ENCODE measurements around the gene COL8A2. TPM values are rescaled to one million over a fixed set of nuclear protein-coding genes. Genes with fewer than 3 reads are reported as not detected.

COL8A2 gene
- total and polyA plus RNA-seq, 2 donors (not counting 3 experiments of a cell fraction or from before 2014, with no cell fraction given): 1.2 to 1.3 TPM

DNA sequence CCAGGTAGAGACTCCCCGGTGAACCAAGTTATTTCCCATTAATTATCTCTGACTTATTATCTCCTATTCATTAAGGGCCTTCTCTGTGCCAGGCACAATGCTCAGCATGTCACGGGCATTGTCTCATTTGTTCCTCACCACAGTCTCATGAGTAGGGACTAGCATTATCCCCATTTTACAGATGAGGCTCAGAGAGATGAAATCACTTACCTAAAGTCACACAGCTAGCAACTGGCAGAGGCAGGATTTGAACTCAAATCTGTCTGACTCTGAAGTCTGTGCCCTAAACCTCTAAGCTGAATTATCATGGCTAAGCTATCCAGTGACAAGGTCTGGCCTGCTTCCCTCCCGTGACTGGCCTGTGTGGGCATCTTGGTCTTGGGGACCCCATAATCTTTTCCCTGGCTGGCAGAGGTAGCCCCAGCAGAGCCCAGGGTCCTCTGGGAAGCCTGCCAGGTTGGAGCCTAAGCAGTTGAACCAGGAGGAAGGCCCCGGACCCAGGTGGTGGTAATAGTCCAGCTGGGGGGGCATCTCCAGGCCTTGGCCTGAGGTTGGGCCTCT, 35.4 kb upstream of the COL8A2 start:
- no peak overlapping the region for H2AFZ ChIP-seq (ENCODE audit: low read depth, low read length)
- peak overlapping the region; percentile 87 for H3K4me2 ChIP-seq (ENCODE audit: insufficient read depth, low read length)
- CTCF ChIA-PET: interaction anchor here (1.0 to 4.8 kb wide), 11 partner anchors 10 to 207 kb away, joined by 3 to 62 read pairs (median 13); partner anchors contain the start of genes EVA1B, THRAP3 and TRAPPC3
- no peaks in the 10 kb centered on the region for H3K9me3 ChIP-seq (replicated peaks; ENCODE audit: control insufficient read depth, insufficient read depth, low read length)
- intact Hi-C loops (cut with micrococcal nuclease): no loop called here
- peak overlapping the region; percentile 97 for H3K27ac ChIP-seq (ENCODE audit: insufficient read depth, low read depth, low read length)
- H3K36me3 ChIP-seq (ENCODE audit: control insufficient read depth in 2 of 2, extremely low read depth in 1 of 2, insufficient read depth in 2 of 2, low read length in 2 of 2): no peaks in the 10 kb centered on the region
- no peaks in the 10 kb centered on the region for H3K9me1 ChIP-seq (replicated peaks; ENCODE audit: control insufficient read depth, extremely low read depth, insufficient read depth, low read length)
- peaks cover 2% of the 10 kb centered on the region for H4K20me1 ChIP-seq (replicated peaks; ENCODE audit: control insufficient read depth, extremely low read depth, insufficient read depth, low read length)
- peak overlapping the region; percentile 90 for H3K9ac ChIP-seq (replicated peaks; ENCODE audit: extremely low read depth, insufficient read depth, low read length)
- BruUV-seq (replicated peaks): TSS peak; percentile 51
- POLR2A ChIA-PET: interaction anchor here (0.5 to 2.8 kb wide), 5 partner anchors 9 to 1176 kb away, joined by 4 to 19 read pairs (median 9); partner anchors contain the start of gene TRAPPC3
- dilution Hi-C loops (cut with MboI; ENCODE audit: extremely low pct_ligation_motif_present, low sequenced_read_pairs): no loop called here
- TF ChIP-seq FOS (IDR thresholded peaks at IDR 0.05; ENCODE audit: borderline replicate concordance, insufficient read depth, low read length): no peak
- no peak for TF ChIP-seq MAX (IDR thresholded peaks at IDR 0.05; ENCODE audit: insufficient read depth, insufficient read length)
- TF ChIP-seq POLR2AphosphoS5 (IDR thresholded peaks at IDR 0.05; ENCODE audit: insufficient read depth, low read depth, low read length): no peak
- no peak for TF ChIP-seq MYC (IDR thresholded peaks at IDR 0.05; ENCODE audit: low read depth, low read length)
- TF ChIP-seq EZH2 (IDR thresholded peaks at IDR 0.05; ENCODE audit: borderline replicate concordance, low read depth, low read length, severe bottlenecking): no peak
- TF ChIP-seq POLR2A (IDR thresholded peaks at IDR 0.05; ENCODE audit: low read depth, low read length): no peak
- TF ChIP-seq, protein P1, sequence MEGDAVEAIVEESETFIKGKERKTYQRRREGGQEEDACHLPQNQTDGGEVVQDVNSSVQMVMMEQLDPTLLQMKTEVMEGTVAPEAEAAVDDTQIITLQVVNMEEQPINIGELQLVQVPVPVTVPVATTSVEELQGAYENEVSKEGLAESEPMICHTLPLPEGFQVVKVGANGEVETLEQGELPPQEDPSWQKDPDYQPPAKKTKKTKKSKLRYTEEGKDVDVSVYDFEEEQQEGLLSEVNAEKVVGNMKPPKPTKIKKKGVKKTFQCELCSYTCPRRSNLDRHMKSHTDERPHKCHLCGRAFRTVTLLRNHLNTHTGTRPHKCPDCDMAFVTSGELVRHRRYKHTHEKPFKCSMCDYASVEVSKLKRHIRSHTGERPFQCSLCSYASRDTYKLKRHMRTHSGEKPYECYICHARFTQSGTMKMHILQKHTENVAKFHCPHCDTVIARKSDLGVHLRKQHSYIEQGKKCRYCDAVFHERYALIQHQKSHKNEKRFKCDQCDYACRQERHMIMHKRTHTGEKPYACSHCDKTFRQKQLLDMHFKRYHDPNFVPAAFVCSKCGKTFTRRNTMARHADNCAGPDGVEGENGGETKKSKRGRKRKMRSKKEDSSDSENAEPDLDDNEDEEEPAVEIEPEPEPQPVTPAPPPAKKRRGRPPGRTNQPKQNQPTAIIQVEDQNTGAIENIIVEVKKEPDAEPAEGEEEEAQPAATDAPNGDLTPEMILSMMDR (IDR thresholded peaks at IDR 0.05; ENCODE audit: extremely low read depth in 1 of 2, insufficient read depth in 1 of 2, low read depth in 1 of 2, low read length in 2 of 2): no peak
- TF ChIP-seq GATA2 (IDR thresholded peaks at IDR 0.05; ENCODE audit: insufficient read depth, insufficient read length, low read depth, low read length): no peak
- TF ChIP-seq JUN (IDR thresholded peaks at IDR 0.05; ENCODE audit: borderline replicate concordance, insufficient read depth, insufficient read length, low read depth): no peak
- H3K4me1 ChIP-seq (ENCODE audit: control insufficient read depth, extremely low read depth, insufficient read depth, low read length): peaks cover 52% of the 10 kb centered on the region
- H3K27me3 ChIP-seq (ENCODE audit: control insufficient read depth in 2 of 2, insufficient read depth in 2 of 2, low read length in 2 of 2): no peaks in the 10 kb centered on the region
- DNase-seq (ENCODE audit: low read depth, low spot score) (no peak), FAIRE-seq (no peak)
- peaks cover 95% of the 10 kb centered on the region for H3K79me2 ChIP-seq (ENCODE audit: control insufficient read depth, insufficient read depth, low read length)
- H3K4me3 ChIP-seq (replicated peaks in 1 of 3; ENCODE audit: insufficient read depth in 1 of 3, low read depth in 1 of 3, low read length in 3 of 3): peak overlapping the region in 2 of 3 experiments; percentile 36 to 66

Data from endothelial cell of umbilical vein (primary cell).